Measurements from ENCODE around the gene ZPR1.

ZPR1 gene

GRCh38 chr11:116791813-116792143 lies 4.0 kb upstream of the ZPR1 start, which contains the start of gene APOA5 (continued):
- TF ChIP-seq ZSCAN5A (tag by site-specific recombination; IDR thresholded peaks at IDR 0.05) (no peak), KLF7 (tag by site-specific recombination; IDR thresholded peaks at IDR 0.05; ENCODE audit: borderline replicate concordance) (no peak), PRDM10 (tag by site-specific recombination; IDR thresholded peaks at IDR 0.05) (no peak), ZNF184 (tag by site-specific recombination; IDR thresholded peaks at IDR 0.05) (no peak), ZFHX2 (tag by site-specific recombination; conservative IDR thresholded peaks at IDR 0.05) (no peak), ZNF16 (tag by site-specific recombination; IDR thresholded peaks at IDR 0.05; ENCODE audit: low read depth) (no peak), REST (tag by site-specific recombination; IDR thresholded peaks at IDR 0.05) (no peak), ZIC2 (tag by site-specific recombination; IDR thresholded peaks at IDR 0.05) (no peak)

GRCh38 chr11:116791002-116791812 lies 3.4 kb upstream of the ZPR1 start:
- CTCF ChIA-PET = interaction anchor here (0.5 to 6.9 kb wide), 44 partner anchors 9 to 868 kb away, joined by 3 to 118 read pairs (median 4); partner anchors contain the start of genes APOA1 and PAFAH1B2
- H3K9me3 ChIP-seq (ENCODE audit: control insufficient read depth, insufficient read depth, low read depth, low read length) = no peaks in the 10 kb centered on the region
- peaks cover 0 to 8% of the 10 kb centered on the region in 2 experiments; a peak in 1 of 3 replicates for H3K36me3 ChIP-seq (ENCODE audit: control insufficient read depth in 2 of 2, insufficient read depth in 1 of 2, low read length in 2 of 2)
- H3K4me1 ChIP-seq (ENCODE audit: control insufficient read depth, insufficient read depth, low read length) = no peaks in the 10 kb centered on the region
- no peak overlapping the region for H3K27ac ChIP-seq (ENCODE audit: extremely low read depth, low read depth, low read length)
- POLR2A ChIA-PET = interaction anchor here (1.1 to 1.8 kb wide), 3 partner anchors 45 to 353 kb away, joined by 4 to 13 read pairs (median 5); partner anchors contain the start of genes APOA1, PAFAH1B2 and SIK3
- H3K4me3 ChIP-seq (ENCODE audit: low read depth, low read length) = no peak overlapping the region
- TF ChIP-seq ZNF530 (tag by site-specific recombination; IDR thresholded peaks at IDR 0.05; ENCODE audit: low read depth) (no peak), ZNF610 (tag by site-specific recombination; IDR thresholded peaks at IDR 0.05; ENCODE audit: borderline replicate concordance) (peak; percentile 33; the same call in 1 of the 2 replicates), KLF7 (tag by site-specific recombination; IDR thresholded peaks at IDR 0.05; ENCODE audit: borderline replicate concordance) (no peak), ZNF416 (tag by site-specific recombination; IDR thresholded peaks at IDR 0.05) (no peak), ZNF350 (tag by site-specific recombination; IDR thresholded peaks at IDR 0.05) (no peak), ZNF488 (tag by site-specific recombination; IDR thresholded peaks at IDR 0.05) (no peak), ZNF148 (tag by site-specific recombination; IDR thresholded peaks at IDR 0.05; ENCODE audit: borderline replicate concordance) (no peak), ZNF555 (tag by site-specific recombination; conservative IDR thresholded peaks at IDR 0.05) (no peak), ZNF529 (tag by site-specific recombination; IDR thresholded peaks at IDR 0.05; ENCODE audit: insufficient replicate concordance) (no peak), ZNF600 (tag by site-specific recombination; IDR thresholded peaks at IDR 0.05) (no peak), ZNF239 (tag by site-specific recombination; IDR thresholded peaks at IDR 0.05) (no peak), ZNF768 (tag by site-specific recombination; IDR thresholded peaks at IDR 0.05) (no peak)
